K562 (cell line): ENCODE results near the gene RBM45. TPM values are rescaled to one million over a fixed set of nuclear protein-coding genes. Genes with fewer than 3 reads are reported as not detected.

Experiments used
- BDP1 ChIP-seq: IDR thresholded peaks from 3 replicates; pipeline ENCODE4 v1.6.1; 2011; ENCODE audit not compliant: insufficient read length, insufficient read depth
- BHLHE40 ChIP-seq: IDR thresholded peaks from 2 replicates; pipeline ENCODE4 v1.6.1; 2011; ENCODE audit warnings: low read length, improper control_type of control experiment
- CHCHD3 ChIP-seq: fragments of 250-450 bp; sonication (Bioruptor Pico); IDR thresholded peaks from 2 replicates; pipeline ENCODE4 v2.1.2; 2022; ENCODE audit warnings: mild to moderate bottlenecking
- DEAF1 ChIP-seq: fragments of 450-650 bp; formaldehyde crosslinking; IDR thresholded peaks from 2 replicates; pipeline ENCODE4 v1.4.0; 2020; ENCODE audit warnings: mild to moderate bottlenecking, moderate library complexity
- ETS2 ChIP-seq: IDR thresholded peaks from 2 replicates; pipeline ENCODE4 v1.6.1; 2016; ENCODE audit warnings: borderline replicate concordance, missing genetic modification characterization, mild to moderate bottlenecking, moderate library complexity, missing compliant biosample characterization; ENCODE audit not compliant: poor library complexity, severe bottlenecking
- GABPA ChIP-seq: fragments of 200-800 bp; sonication (Bioruptor generic); conservative IDR thresholded peaks from 2 replicates; pipeline ENCODE4 v1.6.1; 2016; ENCODE audit warnings: low read depth, missing genetic modification characterization, missing compliant biosample characterization
- HES1 ChIP-seq: fragments of 450-650 bp; IDR thresholded peaks from 2 replicates; pipeline ENCODE4 v1.6.1; 2016; ENCODE audit warnings: low read depth, mild to moderate bottlenecking, moderate library complexity
- IFI16 ChIP-seq: fragments of 250-450 bp; sonication (Bioruptor Pico); IDR thresholded peaks from 2 replicates; pipeline ENCODE4 v2.1.2; 2022; ENCODE audit warnings: mild to moderate bottlenecking, inconsistent platforms
- L3MBTL2 ChIP-seq: fragments of 450-650 bp; IDR thresholded peaks from 2 replicates; pipeline ENCODE4 v1.6.1; 2016; ENCODE audit warnings: mild to moderate bottlenecking, moderate library complexity
- NFRKB ChIP-seq: fragments of 450-650 bp; IDR thresholded peaks from 2 replicates; pipeline ENCODE4 v1.6.1; 2016; ENCODE audit warnings: low read depth
- PHF8 ChIP-seq: fragments of 200-600 bp; sonication (generic); IDR thresholded peaks from 2 replicates; pipeline ENCODE4 v1.6.1; 2012; ENCODE audit warnings: mixed run types, mild to moderate bottlenecking, inconsistent platforms, low read length, moderate library complexity, borderline replicate concordance
- RAD21 ChIP-seq, 2 experiments: fragments of 250-450 bp in 1 of 2; fragments of 450-650 bp in 1 of 2; sonication (Bioruptor Pico) in 1 of 2; formaldehyde crosslinking in 1 of 2; IDR thresholded peaks in 1 of 2; conservative IDR thresholded peaks in 1 of 2; 2 replicates each; pipeline versions ENCODE4 v1.4.0 to v1.8.0; 2020 to 2022; ENCODE audit warnings: mild to moderate bottlenecking in 2 of 2, moderate library complexity in 1 of 2
- ZBTB33 ChIP-seq: sonication (generic); formaldehyde crosslinking; IDR thresholded peaks from 2 replicates; pipeline ENCODE4 v1.8.1; 2023; ENCODE audit warnings: mild to moderate bottlenecking, missing genetic modification reagents
- ZMIZ1 ChIP-seq, 2 experiments: fragments of 150-350 bp in 1 of 2; IDR thresholded peaks; 2 replicates each; pipeline ENCODE4 v1.6.1; 2012 to 2016; ENCODE audit warnings: low read depth in 2 of 2, low read length in 2 of 2, mild to moderate bottlenecking in 1 of 2, moderate library complexity in 1 of 2
- ZNF511 ChIP-seq: sonication (generic); formaldehyde crosslinking; IDR thresholded peaks from 2 replicates; pipeline ENCODE4 v1.8.0; 2022; ENCODE audit warnings: mild to moderate bottlenecking, missing genetic modification reagents
- ZNF639 ChIP-seq, 2 experiments: fragments of 200-800 bp in 1 of 2; sonication (Bioruptor generic) in 1 of 2; sonication (generic) in 1 of 2; formaldehyde crosslinking in 1 of 2; IDR thresholded peaks in 1 of 2; conservative IDR thresholded peaks in 1 of 2; 2 replicates each; pipeline versions ENCODE4 v1.5.0 to v1.6.1; 2016 to 2020; ENCODE audit warnings: missing compliant biosample characterization in 1 of 2, missing genetic modification characterization in 1 of 2, missing genetic modification reagents in 1 of 2
- ZSCAN29 ChIP-seq: fragments of 450-650 bp; IDR thresholded peaks from 2 replicates; pipeline ENCODE4 v1.6.1; 2017
- polyA plus RNA-seq, 8 experiments: library from polyadenylated mRNA; depleted of rRNA in 4 of 8; stranded (reverse) in 5 of 8; unstranded in 3 of 8; fragments of >200 nt; fragmentation: Nextera tagmentation in 2 of 8; fragmentation: Illumina TruSeq in 1 of 8; extraction: Ambion mirVana in 2 of 8; extraction: Trizol in 1 of 8; gene quantifications; 2 replicates each; pipeline versions ENCODE4 v1.2.1 to v1.2.3, GENCODE V29; 2011 to 2014; ENCODE audit warnings: inconsistent platforms in 1 of 8, missing spikeins in 1 of 8
- total RNA-seq, 7 experiments: library from RNA; depleted of rRNA in 6 of 7; stranded (reverse); fragments of >200 nt in 6 of 7; fragmentation: Illumina TruSeq in 2 of 7; extraction: Trizol in 2 of 7; gene quantifications; 2 replicates each; pipeline versions ENCODE4 v1.2.1 to v1.2.3, GENCODE V29; 2011 to 2021; ENCODE audit warnings: low replicate concordance in 1 of 7

Gene RBM45
- total and polyA plus RNA-seq, 9 of the 15 experiments (the other 6 are each of a cell fraction or from before 2014, with no cell fraction given) = 6.7 to 22.0 (median 15.0) TPM

- TF ChIP-seq ZNF511 (no peak), ZMIZ1 (IDR thresholded peaks at IDR 0.05; ENCODE audit: low read depth in 2 of 2, low read length in 2 of 2) (no peak), L3MBTL2 (no peak), IFI16 (no peak), PHF8 (no peak), GABPA (tag) (0 out of 2 replicates have a peak, but pooled peaks have one; percentile 11), CHCHD3 (no peak), BHLHE40 (no peak), ETS2 (tag) (no peak), ZNF639 (CRISPR knock-in tag; conservative IDR thresholded peaks at IDR 0.05 in 1 of 2, IDR thresholded peaks at IDR 0.05 in 1 of 2) (no peak), NFRKB (no peak), ZSCAN29 (no peak), HES1 (no peak), BDP1 (no peak), RAD21 (CRISPR knock-in tag; conservative IDR thresholded peaks at IDR 0.05 in 1 of 2, IDR thresholded peaks at IDR 0.05 in 1 of 2) (peak; percentile 68 to 71), DEAF1 (CRISPR knock-in tag) (0 out of 2 replicates have a peak, but pooled peaks have one; percentile 58), ZBTB33 (CRISPR knock-in tag) (no peak)
These were observed 42.7 kb upstream of the RBM45 start (continued) for GRCh38 chr2:178069551-178069950.
